ENCODE data around the gene HECTD3.

GRCh38 chr1:44995467-44996238, 15.5 kb downstream of the HECTD3 start:
- TF ChIP-seq PAX5 (IDR thresholded peaks at IDR 0.05; ENCODE audit: insufficient read depth, low read length, severe bottlenecking) (no peak), POLR2A (IDR thresholded peaks at IDR 0.05; ENCODE audit: low read depth, low read length) (no peak), POLR2AphosphoS5 (IDR thresholded peaks at IDR 0.05; ENCODE audit: low read depth, low read length) (no peak), TAF1 (IDR thresholded peaks at IDR 0.05; ENCODE audit: low read depth, low read length) (no peak), POU2F2 (IDR thresholded peaks at IDR 0.05; ENCODE audit: low read depth, low read length) (no peak)
